HepG2 (cell line): ENCODE measurements around the gene P3H4. TPM values are rescaled to one million over a fixed set of nuclear protein-coding genes. Genes with fewer than 3 reads are reported as not detected.

Experiments
- CEBPB ChIP-seq: IDR thresholded peaks from 2 replicates; pipeline ENCODE4 v1.6.1; 2011; ENCODE audit warnings: low read depth, low read length, improper control_type of control experiment, borderline replicate concordance
- CERS6 ChIP-seq: sonication (generic); formaldehyde crosslinking; IDR thresholded peaks from 2 replicates; pipeline ENCODE4 v1.5.0; 2020; ENCODE audit warnings: missing genetic modification reagents
- DBP ChIP-seq: sonication (generic); formaldehyde crosslinking; IDR thresholded peaks from 2 replicates; pipeline ENCODE4 v1.4.0; 2020; ENCODE audit warnings: missing genetic modification reagents; ENCODE audit errors: not compliant biosample characterization
- DZIP1 ChIP-seq: sonication (generic); formaldehyde crosslinking; IDR thresholded peaks from 2 replicates; pipeline ENCODE4 v1.5.0; 2020; ENCODE audit warnings: mild to moderate bottlenecking, missing genetic modification reagents
- EHMT2 ChIP-seq: fragments of 200-600 bp; sonication (generic); IDR thresholded peaks from 2 replicates; pipeline ENCODE4 v1.7.0; 2017; ENCODE audit warnings: antibody characterized with exemption, low read depth, low read length, borderline replicate concordance
- ESRRA ChIP-seq: sonication (generic); formaldehyde crosslinking; IDR thresholded peaks from 2 replicates; pipeline ENCODE4 v1.5.1; 2020; ENCODE audit warnings: mild to moderate bottlenecking, low read depth, missing genetic modification reagents
- ISL2 ChIP-seq: sonication (generic); formaldehyde crosslinking; IDR thresholded peaks from 2 replicates; pipeline ENCODE4 v1.5.0; 2020; ENCODE audit warnings: missing genetic modification reagents
- ISX ChIP-seq: sonication (generic); formaldehyde crosslinking; conservative IDR thresholded peaks from 2 replicates; pipeline ENCODE4 v1.5.0; 2020; ENCODE audit warnings: missing genetic modification reagents
- MAFF ChIP-seq: IDR thresholded peaks from 2 replicates; pipeline ENCODE4 v1.6.1; 2011; ENCODE audit warnings: low read depth, low read length, improper control_type of control experiment
- NFATC3 ChIP-seq: sonication (generic); formaldehyde crosslinking; IDR thresholded peaks from 2 replicates; pipeline ENCODE4 v1.5.1; 2020; ENCODE audit warnings: mild to moderate bottlenecking, missing genetic modification reagents
- NRL ChIP-seq: sonication (generic); formaldehyde crosslinking; IDR thresholded peaks from 2 replicates; pipeline ENCODE4 v1.5.0; 2020; ENCODE audit warnings: missing genetic modification reagents, mild to moderate bottlenecking, moderate library complexity, borderline replicate concordance
- PHF5A ChIP-seq: IDR thresholded peaks from one replicate; pipeline ENCODE4 v1.6.1; 2018; ENCODE audit warnings: low read depth, missing genetic modification reagents; ENCODE audit not compliant: unreplicated experiment
- SMAD1 ChIP-seq: sonication (generic); formaldehyde crosslinking; IDR thresholded peaks from 2 replicates; pipeline ENCODE4 v1.4.0; 2020; ENCODE audit warnings: missing genetic modification reagents, low read depth, mild to moderate bottlenecking, borderline replicate concordance
- SRF ChIP-seq: IDR thresholded peaks from 2 replicates; pipeline ENCODE4 v1.6.1; 2011; ENCODE audit warnings: mild to moderate bottlenecking, low read depth, low read length, moderate library complexity
- SUZ12 ChIP-seq: fragments of 150-350 bp; IDR thresholded peaks from 2 replicates; pipeline ENCODE4 v1.6.1; 2014; ENCODE audit warnings: low read depth, low read length
- TARDBP ChIP-seq: sonication (generic); formaldehyde crosslinking; IDR thresholded peaks from 2 replicates; pipeline ENCODE4 v1.8.0; 2022; ENCODE audit warnings: mild to moderate bottlenecking, missing genetic modification reagents
- THAP11 ChIP-seq: IDR thresholded peaks from 2 replicates; pipeline ENCODE4 v1.6.1; 2016; ENCODE audit warnings: missing biosample characterization, missing genetic modification reagents
- ZBTB21 ChIP-seq: sonication (generic); formaldehyde crosslinking; IDR thresholded peaks from 2 replicates; pipeline ENCODE4 v1.4.0; 2020; ENCODE audit warnings: missing genetic modification reagents
- ZBTB44 ChIP-seq: sonication (generic); formaldehyde crosslinking; IDR thresholded peaks from 2 replicates; pipeline ENCODE4 v1.4.0; 2020; ENCODE audit warnings: missing genetic modification reagents
- ZNF10 ChIP-seq: sonication (generic); formaldehyde crosslinking; IDR thresholded peaks from 2 replicates; pipeline ENCODE4 v1.4.0; 2020; ENCODE audit warnings: mild to moderate bottlenecking, low read depth, missing genetic modification reagents, borderline replicate concordance
- ZNF317 ChIP-seq: sonication (generic); formaldehyde crosslinking; IDR thresholded peaks from 2 replicates; pipeline ENCODE4 v1.5.0; 2020; ENCODE audit warnings: mild to moderate bottlenecking, missing genetic modification reagents
- ZNF382 ChIP-seq: sonication (generic); formaldehyde crosslinking; IDR thresholded peaks from 2 replicates; pipeline ENCODE4 v1.5.0; 2020; ENCODE audit warnings: missing genetic modification reagents, mild to moderate bottlenecking, borderline replicate concordance
- ZNF414 ChIP-seq: sonication (generic); formaldehyde crosslinking; IDR thresholded peaks from 2 replicates; pipeline ENCODE4 v1.5.0; 2020; ENCODE audit warnings: missing genetic modification reagents
- polyA plus RNA-seq, 8 experiments: library from polyadenylated mRNA; depleted of rRNA in 3 of 8; stranded (reverse) in 7 of 8; unstranded in 1 of 8; fragments of >200 nt; fragmentation: Illumina TruSeq in 4 of 8; extraction: Trizol in 4 of 8; gene quantifications; 2 replicates each; pipeline versions ENCODE4 v1.2.1 to v1.2.3, GENCODE V29; 2011 to 2016; ENCODE audit warnings: low read depth in 4 of 8, missing spikeins in 1 of 8, mixed read lengths in 1 of 8; ENCODE audit not compliant: insufficient read depth in 1 of 8
- total RNA-seq, 5 experiments: library from RNA; depleted of rRNA; stranded (reverse); fragments of >200 nt; fragmentation: Illumina TruSeq; extraction: Trizol; gene quantifications; 2 replicates each; pipeline ENCODE4 v1.2.3, GENCODE V29; 2016; ENCODE audit warnings: low read depth in 1 of 5

Gene P3H4
- total and polyA plus RNA-seq, 2 of the 13 experiments (the other 11 are each of a cell fraction or from before 2014, with no cell fraction given), result 37.1 to 50.6 TPM

GRCh38 chr17:41801374-41802271 is 10.1 kb downstream of the P3H4 start (continued):
- peak; percentile 72 for TF ChIP-seq ZNF414 (CRISPR knock-in tag)
- TF ChIP-seq ISL2 (CRISPR knock-in tag), result no peak
- TF ChIP-seq NRL (CRISPR knock-in tag), result no peak; the same call in 1 of the 2 replicates
- TF ChIP-seq SRF, result no peak
- peak; percentile 29; the same call in 1 of the 2 replicates for TF ChIP-seq SMAD1 (CRISPR knock-in tag)
- no peak; the same call in 1 of the 2 replicates for TF ChIP-seq TARDBP (CRISPR knock-in tag)
- no peak for TF ChIP-seq ZBTB21 (CRISPR knock-in tag)
- no peak for TF ChIP-seq ZNF382 (CRISPR knock-in tag)
- TF ChIP-seq ZBTB44, result no peak
- no peak for TF ChIP-seq NFATC3
- TF ChIP-seq SUZ12, result no peak
- no peak for TF ChIP-seq CERS6 (CRISPR knock-in tag)
- peak; percentile 67 for TF ChIP-seq THAP11 (CRISPR knock-in tag)
- peak; percentile 30 for TF ChIP-seq DBP
- peak; percentile 74 for TF ChIP-seq ZNF317
- TF ChIP-seq MAFF, result no peak
- TF ChIP-seq EHMT2, result no peak
- no peak for TF ChIP-seq ISX
- peak; percentile 64 for TF ChIP-seq PHF5A (CRISPR knock-in tag)
- TF ChIP-seq CEBPB, result no peak
- TF ChIP-seq ESRRA (CRISPR knock-in tag), result 0 out of 2 replicates have a peak, but pooled peaks have one; percentile 59
- no peak for TF ChIP-seq DZIP1 (CRISPR knock-in tag)
- TF ChIP-seq ZNF10 (CRISPR knock-in tag), result no peak
